GM20000 (cell line): Measurements from ENCODE around the gene EME2.

ENCODE experiments used
- DNase-seq: peaks from one replicate; pipeline ENCODE4 v3.0.0; 2012; ENCODE audit warnings: low spot score
- TF ChIP-seq, protein P1 (sequence below): IDR thresholded peaks from 2 replicates; pipeline ENCODE4 v1.5.1; 2012; ENCODE audit warnings: mild to moderate bottlenecking, control low read depth; ENCODE audit errors: extremely low read depth, missing control alignments

Gene EME2

DNA sequence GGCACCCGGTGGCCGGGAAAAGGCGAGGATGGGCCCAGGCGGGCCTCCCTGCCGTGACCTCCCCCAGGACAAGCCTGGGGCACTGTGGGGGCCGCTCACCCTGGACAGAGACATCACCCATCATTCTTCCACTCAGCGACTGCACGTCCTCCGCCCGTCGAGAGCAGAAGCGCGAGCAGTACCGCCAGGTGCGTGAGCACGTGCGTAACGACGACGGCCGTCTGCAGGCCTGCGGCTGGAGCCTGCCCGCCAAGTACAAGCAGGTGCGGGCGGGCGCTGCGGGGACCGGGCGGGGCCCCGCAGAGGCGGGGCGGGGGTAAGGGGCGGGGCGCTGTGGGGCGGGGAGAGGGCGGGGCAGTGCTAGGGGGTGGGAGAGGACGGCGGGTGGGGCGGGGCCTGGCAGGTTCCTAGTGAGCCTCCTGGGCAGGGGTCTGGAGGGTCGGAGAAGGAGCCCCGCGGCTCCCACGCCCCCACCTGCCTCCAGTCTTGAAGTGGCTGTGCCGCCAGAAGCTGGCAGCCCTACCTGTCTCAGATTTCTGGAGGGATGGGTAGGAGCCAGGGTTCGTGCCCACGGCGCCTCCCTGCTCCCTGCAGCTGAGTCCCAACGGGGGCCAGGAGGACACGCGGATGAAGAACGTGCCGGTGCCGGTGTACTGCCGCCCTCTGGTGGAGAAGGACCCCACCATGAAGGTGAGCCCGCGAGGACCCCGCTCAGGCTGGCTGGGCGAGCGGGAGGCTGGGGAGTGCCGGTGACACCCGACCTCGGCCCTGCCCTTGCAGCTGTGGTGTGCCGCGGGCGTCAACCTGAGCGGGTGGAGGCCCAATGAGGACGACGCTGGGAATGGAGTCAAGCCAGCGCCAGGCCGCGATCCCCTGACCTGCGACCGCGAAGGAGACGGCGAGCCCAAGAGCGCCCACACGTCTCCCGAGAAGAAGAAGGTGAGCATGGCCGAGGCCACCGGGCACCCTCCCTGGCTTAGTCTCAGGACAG lies 8.8 kb upstream of the EME2 start:
- TF ChIP-seq, protein P1, sequence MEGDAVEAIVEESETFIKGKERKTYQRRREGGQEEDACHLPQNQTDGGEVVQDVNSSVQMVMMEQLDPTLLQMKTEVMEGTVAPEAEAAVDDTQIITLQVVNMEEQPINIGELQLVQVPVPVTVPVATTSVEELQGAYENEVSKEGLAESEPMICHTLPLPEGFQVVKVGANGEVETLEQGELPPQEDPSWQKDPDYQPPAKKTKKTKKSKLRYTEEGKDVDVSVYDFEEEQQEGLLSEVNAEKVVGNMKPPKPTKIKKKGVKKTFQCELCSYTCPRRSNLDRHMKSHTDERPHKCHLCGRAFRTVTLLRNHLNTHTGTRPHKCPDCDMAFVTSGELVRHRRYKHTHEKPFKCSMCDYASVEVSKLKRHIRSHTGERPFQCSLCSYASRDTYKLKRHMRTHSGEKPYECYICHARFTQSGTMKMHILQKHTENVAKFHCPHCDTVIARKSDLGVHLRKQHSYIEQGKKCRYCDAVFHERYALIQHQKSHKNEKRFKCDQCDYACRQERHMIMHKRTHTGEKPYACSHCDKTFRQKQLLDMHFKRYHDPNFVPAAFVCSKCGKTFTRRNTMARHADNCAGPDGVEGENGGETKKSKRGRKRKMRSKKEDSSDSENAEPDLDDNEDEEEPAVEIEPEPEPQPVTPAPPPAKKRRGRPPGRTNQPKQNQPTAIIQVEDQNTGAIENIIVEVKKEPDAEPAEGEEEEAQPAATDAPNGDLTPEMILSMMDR, result no peak
- DNase-seq, result no peak

DNA sequence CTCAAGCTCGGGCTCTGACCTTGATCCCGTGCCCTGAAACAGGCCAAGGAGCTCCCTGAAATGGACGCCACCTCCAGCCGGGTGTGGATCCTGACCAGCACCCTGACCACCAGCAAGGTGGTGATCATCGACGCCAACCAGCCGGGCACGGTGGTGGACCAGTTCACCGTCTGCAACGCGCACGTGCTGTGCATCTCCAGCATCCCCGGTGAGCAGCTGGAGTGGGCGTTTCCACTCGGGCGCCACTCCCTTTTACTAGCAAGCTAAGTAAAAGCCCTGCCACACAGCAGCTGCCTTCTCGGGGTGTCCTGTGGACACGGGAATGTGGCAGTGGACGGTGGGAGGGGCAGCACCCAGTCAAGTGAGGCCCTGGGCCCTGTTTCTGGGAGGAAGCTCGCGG lies 7.6 kb upstream of the EME2 start:
- TF ChIP-seq, protein P1, result no peak
- DNase-seq, result no peak

DNA sequence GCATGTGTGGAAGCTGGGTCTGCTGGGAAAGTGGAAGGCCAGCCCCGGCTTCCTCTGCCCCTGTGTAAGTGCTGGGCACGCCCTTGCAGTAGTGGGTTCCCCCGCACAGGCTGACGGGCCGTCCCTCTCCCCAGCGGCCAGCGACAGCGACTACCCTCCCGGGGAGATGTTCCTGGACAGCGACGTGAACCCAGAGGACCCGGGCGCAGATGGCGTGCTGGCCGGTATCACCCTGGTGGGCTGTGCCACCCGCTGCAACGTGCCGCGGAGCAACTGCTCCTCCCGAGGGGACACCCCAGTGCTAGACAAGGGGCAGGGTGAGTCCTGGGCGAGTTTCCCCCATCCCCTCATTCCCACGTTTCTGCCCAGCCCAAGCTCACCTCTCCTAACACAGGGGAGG lies 6.8 kb upstream of the EME2 start:
- DNase-seq, result no peak
- TF ChIP-seq, protein P1, result no peak

DNA sequence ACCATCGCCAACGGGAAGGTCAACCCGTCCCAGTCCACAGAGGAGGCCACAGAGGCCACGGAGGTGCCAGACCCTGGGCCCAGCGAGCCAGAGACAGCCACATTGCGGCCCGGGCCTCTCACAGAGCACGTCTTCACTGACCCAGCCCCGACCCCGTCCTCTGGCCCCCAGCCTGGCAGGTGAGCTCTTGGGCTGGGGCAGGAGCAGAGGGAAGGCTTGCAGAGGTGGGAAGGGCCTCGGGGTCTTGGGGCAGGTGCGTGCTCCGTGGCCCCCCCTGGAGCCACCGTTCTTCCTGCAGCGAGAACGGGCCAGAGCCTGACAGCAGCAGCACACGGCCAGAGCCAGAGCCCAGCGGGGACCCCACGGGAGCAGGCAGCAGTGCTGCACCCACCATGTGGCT lies 6.4 kb upstream of the EME2 start:
- DNase-seq, result no peak
- TF ChIP-seq, protein P1, result no peak

GRCh38 chr16:1766701-1767100 lies 5.9 kb upstream of the EME2 start:
- TF ChIP-seq, protein P1, result no peak
- DNase-seq, result no peak

DNA sequence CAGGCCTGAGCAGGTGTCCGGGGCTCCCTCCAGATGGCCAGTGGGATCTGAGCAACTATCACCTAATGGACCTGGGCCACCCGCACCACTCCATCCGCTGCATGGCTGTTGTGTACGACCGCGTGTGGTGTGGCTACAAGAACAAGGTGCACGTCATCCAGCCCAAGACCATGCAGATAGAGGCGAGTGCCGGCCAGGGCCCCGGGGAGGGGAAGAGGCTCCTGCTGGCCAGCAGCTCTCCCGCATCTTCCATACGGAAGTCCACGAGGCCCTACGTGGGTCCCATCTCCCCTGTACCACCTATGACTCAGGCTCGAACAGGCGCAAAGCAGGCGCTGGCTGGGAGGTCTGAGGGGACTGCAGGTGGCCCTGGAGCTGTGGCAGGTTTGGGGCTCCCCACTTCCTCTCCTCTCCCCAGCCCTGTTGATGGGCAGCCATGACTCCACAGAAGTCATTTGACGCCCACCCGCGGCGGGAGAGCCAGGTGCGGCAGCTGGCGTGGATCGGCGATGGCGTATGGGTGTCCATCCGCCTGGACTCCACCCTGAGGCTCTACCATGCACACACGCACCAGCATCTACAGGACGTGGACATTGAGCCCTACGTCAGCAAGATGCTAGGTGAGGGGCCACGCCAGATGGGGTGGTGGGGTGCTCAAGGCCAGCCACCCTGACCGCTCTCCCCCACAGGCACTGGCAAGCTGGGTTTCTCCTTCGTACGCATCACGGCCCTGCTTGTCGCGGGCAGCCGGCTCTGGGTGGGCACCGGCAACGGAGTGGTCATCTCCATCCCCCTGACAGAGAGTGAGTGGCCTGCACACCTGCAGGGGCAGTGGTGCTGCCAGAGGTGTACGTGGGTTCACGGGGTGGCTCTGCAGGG lies 5.3 kb upstream of the EME2 start:
- TF ChIP-seq, protein P1, result no peak
- DNase-seq, result no peak

DNA sequence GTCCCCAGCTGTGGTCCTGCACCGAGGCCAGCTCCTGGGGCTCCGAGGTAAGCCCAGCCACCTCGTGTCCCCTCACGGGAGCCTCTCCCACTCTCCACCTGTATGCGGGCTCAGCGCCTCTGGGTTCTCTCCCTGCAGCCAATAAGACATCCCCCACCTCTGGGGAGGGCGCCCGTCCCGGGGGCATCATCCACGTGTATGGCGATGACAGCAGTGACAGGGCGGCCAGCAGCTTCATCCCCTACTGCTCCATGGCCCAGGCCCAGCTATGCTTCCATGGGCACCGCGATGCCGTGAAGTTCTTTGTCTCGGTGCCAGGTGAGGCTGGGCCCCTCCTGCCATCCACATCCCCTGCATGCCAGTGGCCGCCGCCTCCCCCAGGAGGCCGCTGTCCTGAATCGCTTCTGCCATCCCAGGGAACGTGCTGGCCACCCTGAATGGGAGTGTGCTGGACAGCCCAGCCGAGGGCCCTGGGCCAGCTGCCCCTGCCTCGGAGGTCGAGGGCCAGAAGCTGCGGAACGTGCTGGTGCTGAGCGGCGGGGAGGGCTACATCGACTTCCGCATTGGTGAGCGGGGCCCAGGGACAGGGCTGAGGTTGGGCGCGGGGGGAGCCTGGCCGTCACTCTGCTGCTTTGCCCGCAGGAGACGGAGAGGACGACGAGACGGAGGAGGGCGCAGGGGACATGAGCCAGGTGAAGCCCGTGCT lies 4.4 kb upstream of the EME2 start:
- TF ChIP-seq, protein P1, result no peak

More for the DNA sequence above, 4.4 kb upstream of the EME2 start:
- no peak for DNase-seq
